SHP77 (cell line): ENCODE results near the gene KDM3B.
"Not testable (repeated sequence)": the region's sequence is repeated elsewhere in the genome, so short reads cannot be mapped to it uniquely, and the experiment has no call there.

Source experiments
- DNase-seq, 2 experiments: peaks; one replicate each; lab custom pipeline; 2025; lab: John Stamatoyannopoulos, UW

KDM3B gene

GRCh38 chr5:138468133-138468965, 115.9 kb downstream of the KDM3B start:
- DNase-seq, result no peak

DNA sequence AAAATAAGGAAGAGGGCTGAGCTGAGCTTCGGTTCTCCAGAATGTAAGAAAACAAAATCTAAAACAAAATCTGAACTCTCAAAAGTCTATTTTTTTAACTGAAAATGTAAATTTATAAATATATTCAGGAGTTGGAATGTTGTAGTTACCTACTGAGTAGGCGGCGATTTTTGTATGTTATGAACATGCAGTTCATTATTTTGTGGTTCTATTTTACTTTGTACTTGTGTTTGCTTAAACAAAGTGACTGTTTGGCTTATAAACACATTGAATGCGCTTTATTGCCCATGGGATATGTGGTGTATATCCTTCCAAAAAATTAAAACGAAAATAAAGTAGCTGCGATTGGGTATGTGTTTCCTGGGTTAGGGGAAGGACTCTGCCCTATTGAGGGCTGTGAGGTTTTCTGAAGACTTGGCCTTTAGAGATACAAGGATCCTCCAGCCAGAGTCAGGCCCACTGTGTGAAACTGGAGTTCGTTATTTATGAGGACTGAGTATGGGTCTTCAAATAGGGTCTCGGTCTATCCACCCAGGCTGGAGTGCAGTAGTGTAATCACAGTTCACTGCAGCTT, 116.6 kb downstream of the KDM3B start:
- DNase-seq, result no peak

DNA sequence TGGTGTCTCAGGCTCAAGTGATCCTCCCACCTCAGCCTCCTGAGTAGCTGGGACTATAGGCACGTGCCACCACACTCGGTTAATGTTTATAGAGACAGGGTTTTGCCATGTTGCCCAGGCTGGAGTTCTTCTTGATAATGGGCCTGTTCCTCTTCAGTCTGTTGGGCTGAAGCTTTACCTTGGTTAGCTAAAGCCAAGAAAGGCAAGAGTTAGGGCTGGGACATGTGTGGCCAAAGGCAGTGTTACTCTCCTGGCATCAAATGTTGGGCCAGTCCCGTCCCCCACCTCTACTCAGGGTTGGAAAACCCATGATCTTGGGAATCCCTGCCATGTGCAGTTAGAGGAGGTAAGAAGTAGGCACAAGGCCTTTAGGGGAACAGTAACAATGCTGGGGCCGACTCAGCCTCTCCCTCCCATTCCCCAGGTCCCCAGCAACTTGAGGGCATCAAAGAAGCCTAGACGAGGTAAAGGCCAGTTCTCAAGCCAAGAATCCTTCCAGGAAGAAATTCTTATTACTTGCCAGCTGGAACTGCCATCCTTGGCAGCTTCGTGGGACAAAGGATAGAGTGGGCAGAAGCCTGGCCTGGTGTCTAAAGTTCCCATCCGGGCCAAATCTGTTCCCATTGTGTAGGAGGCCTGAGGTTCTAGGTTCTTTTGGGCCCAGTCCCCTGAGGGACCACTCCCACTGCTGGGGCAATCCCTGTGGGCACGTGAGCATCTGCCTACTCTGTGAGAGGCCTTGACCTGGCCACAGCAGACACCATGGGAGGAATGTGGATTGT, 117.2 kb downstream of the KDM3B start:
- no peak for DNase-seq

DNA sequence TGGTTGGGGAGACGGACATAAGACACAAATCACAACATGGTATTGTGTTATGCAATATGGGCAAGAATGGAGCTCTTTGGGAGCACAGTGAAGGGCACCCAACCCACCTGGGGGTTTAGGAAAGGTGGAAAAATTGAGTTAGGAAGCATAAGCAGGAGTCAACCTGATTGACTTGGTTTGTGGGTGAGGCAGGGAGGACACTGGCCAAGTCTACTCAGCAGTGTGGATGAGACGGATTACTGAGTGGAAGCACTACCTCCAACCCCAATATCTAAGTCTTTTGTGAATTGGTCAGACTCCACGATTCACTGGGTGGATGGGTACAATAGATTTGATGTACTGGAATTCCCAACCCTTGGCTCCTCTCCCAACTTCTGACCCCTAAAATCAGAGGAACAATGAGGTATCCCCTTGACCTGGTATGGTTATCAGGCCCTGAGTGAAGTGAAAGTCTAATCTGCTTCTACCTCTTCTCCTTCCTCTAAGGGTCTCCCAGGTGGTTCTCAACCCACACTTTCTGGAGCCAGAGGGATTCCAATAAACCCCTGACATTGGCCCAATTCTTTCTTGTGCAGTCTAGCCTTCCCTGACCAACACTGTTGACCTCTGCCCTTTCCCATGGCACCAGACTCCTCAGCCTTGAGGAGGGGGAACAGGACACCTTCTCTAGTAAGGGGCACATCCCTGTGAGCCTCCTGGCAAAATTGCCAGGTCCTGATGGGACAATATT, 118.0 kb downstream of the KDM3B start:
- no peak for DNase-seq

- no peak for DNase-seq
Observed at GRCh38 chr5:138471052-138471361, 118.5 kb downstream of the KDM3B start.

DNA sequence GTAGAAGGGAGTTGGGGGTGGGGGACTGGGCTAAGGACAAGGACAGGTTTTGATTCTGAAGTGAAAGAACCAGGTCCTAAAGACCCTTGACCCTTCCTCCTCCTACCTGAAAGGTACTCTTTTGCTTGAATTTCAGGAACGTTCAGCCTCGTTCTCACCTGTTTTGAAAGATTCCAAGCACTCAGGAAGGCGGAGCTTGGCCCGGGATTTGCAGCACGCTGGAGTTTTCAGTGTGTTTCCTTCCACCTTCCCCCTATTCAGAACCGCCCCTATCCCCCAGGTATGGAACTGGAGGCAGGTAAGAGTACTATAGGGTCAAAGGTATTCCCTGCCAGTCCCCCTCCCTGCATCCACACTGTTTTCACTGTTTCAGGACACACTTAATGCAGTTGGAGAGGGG, 119.9 kb downstream of the KDM3B start:
- DNase-seq, result no peak

- not testable (repeated sequence) for DNase-seq
Observed at GRCh38 chr5:138473151-138473550, 120.7 kb downstream of the KDM3B start.

DNA sequence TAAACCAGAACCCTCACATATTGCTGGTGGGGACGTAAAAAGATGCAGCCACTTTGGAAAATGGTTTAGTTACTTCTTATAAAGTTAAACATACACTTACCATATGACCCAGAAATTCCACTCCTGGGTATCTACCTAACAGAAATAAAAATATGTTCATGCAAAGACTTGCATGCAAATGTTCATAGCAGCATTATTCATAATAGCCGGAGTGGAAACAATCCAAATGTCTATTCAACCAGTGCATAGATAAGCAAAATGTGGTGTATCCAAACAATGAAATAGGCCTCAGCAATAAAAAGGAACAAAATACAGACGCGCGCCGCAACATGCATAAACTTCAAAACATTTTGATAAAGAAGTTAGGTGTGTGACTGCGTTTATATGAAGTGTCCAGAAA, 124.4 kb downstream of the KDM3B start:
- no peak for DNase-seq

DNA sequence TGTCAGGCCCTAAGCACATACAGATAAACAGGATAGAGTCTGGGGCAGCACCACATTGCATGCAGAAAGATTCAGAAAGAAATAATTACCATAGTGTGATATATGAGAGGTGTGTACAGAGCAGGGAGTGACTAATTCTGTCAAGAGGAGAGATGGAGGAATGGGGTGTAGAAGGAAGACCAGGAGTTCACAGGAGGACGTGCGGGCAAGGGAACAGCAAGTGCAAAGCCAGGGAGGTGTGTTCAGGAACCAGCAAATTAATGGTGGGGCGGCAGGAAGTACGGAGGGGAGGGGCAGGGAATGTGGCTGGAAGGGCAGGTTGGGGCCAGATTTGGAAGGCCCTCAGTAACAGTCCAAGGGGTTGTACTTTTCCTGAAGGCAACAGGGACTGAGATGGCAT, 130.2 kb downstream of the KDM3B start:
- DNase-seq, result no peak
